NCI-H748 treated with DMSO at 0.1 percent for 48 hours (cell line): ENCODE data around the gene KRT71.

Experiments
- DNase-seq: peaks from one replicate; lab custom pipeline; 2025; lab: John Stamatoyannopoulos, UW

Gene KRT71

DNA sequence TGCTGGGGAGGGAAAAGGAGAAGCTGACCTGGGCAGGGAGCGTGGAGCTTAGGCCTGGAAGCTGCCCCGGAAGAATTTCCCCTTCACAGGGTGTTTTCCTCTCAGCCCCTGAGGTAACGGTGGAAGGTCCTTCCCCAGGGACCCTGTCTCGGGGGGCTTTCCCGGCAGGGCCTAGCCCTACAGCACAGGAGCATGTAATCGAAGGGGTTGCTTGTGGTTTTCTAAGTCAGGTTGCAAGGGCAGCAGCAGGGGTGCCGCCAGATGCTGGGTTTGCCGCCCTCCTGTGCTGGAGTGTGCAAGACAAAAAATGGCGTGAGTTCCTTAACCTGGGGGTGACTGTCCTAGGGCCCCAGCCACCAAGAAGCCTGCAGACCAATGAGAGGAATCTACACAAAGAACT is 22.3 kb upstream of the KRT71 start:
- no peak for DNase-seq

DNA sequence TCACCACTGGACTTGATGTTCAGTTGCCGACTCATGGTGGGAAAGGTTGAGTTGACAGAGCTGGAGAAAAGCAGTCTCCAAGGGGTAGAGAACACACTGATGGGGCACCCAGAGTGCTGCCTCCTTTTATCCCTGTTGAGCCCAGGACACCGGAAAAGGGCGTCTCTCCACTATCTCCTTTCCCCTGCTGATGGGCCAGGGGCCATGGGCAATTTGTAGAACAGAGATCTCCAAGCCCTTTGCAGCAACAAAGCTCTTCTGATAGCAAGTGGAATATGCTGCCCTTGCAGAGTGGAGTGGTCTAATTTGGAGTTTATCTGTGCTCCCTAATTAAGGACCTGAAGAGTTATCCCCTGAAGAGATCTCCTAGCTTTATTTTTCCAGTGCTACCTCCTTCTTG is 20.8 kb upstream of the KRT71 start, which contains the start of gene KRT74:
TSS of gene KRT74 (minus strand) at position 101 of the 400 bp plus-strand sequence. CDS start at position 35, 66 bp downstream.
- DNase-seq, result no peak

DNA sequence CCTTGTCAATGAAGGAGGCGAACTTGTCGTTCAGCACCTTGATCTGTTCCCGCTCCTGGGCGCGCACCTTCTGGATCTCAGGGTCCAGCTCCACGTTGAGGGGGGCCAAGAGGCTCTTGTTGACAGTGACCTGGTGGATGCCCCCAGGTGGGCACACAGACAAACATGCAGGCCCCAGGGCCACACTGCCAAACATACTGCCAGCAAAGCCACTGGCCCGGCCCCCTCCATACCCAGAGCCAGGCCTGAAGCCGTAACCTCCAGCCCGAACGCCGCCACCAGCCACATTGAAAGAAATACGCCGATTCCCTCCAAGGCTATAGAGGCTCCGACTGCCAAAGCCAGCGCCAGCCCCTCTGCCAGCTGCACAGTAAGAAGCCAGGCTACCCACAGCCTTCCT is 20.4 kb upstream of the KRT71 start:
- DNase-seq, result no peak

DNA sequence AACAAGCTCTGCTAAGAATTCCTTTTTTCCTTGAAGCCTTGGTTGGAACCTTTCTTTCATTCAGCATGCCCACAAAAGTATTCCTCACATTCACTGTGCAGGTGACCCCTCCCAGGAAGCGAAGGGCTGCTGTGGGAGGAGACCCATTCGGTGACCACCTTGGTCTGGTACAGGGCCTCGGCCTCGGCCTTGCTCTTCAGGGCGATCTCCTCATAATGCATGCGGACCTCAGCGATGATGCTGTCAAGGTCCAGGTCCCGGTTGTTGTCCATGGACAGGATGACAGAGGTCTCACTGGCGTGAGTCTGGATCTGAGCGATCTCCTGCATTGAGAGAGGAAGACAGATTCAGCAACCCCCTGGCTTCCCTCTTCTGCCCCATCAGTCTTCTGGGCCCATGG is 17.6 kb upstream of the KRT71 start:
- DNase-seq, result no peak

DNA sequence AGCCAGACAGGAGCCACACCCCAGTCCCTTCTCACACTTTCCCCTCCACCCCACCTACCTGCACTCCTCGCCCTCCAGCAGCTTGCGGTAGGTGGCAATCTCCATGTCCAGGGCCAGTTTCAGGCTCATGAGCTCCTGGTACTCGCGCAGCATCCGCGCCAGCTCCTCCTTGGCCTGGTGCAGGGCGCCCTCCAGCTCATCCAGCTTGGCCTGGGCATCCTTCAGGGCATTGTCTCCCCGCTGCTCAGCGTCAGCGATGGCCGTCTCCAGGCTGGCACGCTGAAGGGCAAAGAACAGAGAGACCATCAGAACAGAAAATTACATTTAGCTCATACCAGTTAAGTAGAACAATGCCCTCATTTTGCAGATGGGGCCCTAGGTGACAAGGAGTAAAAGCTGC is 15.2 kb upstream of the KRT71 start:
- DNase-seq, result no peak

DNA sequence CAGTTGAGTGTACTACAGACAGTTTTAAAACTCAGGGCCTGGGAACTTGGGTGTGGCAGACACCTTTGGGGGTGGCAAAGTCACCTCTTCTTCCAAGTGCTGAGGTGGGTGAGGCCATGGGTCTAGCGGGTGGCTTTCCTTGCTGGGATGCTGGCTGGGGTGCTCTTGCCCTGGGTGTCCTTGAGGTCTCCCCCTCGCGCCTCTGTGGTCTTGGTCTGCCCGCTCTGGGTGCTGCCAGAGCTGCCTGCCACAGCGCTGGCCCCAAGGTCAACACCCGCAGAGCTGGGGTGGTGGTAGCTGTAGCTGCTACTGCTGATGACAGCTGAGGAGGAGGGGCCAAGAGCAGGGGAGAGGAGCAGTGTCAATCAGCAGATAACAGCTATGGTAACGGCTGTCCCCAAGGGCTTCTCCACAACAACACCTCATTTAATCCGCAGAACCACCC is 13.9 kb upstream of the KRT71 start:
- no peak for DNase-seq

DNA sequence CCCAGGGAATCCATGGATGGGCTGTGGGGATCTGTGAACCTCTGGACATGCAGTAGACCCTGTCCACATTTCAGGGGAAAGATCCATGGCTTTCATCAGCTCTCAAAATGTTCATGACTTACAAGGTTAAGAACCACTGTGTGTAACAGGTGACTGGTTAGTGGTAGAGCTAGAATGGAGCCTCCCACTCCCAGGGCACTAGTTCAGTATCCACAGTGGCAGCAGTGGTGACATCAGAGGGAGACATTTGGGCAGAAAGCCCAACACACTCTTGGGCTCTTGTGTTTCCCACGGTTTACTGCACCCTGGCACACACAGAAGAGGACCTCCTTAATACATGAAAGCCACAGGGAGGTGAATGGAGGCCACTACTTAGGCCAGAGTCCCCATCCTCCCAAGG is 11.6 kb upstream of the KRT71 start:
- DNase-seq, result no peak

DNA sequence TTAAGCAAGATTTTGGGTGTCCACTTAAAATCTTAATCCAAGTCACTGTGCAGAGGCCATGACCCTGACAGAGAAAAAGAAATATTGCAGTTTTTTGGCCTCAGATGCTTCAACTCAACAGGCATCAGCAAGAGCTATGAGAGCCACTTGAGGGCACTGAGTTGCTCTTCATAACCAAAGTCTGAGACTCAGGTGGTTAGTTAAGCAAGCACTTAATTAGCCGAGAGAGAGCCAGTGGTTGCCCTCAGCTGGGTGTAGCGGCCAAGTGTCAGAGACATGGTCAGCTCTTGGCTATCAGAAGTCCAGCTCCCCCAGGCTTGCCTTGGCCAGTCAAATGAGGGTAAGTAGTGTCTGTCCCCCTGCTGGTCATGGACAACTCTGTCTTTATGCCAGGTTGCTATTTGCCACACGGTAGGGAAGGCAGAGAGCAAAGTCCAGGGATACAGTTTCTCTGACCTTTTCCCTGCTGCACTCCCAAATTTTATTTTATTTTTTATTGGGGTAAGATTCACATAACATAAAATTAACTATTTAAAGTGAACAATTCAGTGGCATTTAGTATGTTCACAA is 9.0 kb upstream of the KRT71 start:
- DNase-seq, result no peak

DNA sequence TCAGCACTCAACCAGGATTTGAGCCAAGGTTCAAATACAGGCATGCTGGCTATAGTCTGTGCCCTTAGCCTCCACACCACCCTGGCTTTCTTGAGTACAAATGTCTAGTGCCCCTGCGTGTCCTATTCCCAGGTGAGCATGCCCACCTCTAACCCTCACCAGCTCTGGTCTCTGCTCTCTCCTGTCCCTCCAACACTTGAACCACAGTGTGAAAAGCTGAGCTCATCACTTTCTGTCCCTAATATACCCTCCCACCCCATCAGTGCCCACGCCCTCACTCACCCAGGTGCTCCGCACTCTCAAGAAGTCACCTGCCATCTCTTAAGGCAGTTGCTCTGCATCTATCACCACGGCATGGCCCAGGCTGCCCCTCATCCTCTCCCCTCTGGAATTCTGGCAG is 7.0 kb upstream of the KRT71 start:
- no peak for DNase-seq

DNA sequence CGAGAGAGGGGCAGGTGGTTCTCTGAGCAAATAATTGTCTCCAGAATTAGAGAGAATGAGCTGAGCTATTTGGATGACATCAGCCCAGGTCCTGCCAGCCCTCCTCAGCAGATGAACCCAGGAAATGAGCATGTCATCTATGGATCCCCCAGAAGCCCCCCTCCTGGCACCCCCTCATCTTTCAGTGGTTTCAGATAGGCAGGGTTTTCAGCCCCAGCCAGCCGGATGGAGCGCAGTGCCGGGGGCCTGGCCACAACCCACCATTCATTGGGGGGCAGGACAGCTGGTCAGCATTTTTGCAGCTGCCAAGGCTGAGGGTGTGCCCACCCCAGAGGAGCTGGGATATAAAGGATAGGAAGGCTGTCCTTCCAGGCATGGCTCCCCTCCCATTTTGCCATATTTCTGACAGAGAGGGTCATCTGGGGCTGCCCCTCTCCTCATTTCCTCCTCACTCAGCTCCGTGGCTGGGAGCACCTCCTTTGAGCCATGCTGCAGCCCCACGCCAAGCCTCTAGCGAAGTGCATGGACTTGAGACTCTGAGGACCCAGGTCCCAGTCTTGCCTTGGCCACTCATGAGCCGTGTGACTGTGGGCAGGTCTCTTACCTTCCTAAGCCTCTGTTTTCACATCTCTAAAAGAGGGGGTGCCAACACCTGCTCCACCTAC is 6.0 kb upstream of the KRT71 start:
- DNase-seq, result no peak

DNA sequence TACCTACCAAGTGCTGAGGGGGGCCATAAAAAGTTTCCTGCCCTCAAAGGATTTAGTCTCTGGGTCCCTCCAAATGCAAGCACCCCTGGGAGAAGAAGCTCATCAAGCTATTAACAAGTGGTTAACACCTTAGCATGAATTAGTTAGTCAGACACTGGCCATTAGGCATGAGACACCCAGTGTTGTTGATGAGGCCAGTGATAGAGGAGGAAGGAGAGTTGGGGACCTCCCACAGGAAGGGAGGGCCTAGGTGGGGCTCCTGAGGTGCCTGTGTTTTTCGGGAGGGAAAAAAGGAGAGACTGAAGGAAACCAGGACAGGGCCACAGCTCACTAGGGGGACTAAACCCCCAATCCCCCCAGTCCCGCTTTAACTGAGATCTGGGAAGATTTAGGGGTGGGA is 4.5 kb upstream of the KRT71 start:
- no peak for DNase-seq

DNA sequence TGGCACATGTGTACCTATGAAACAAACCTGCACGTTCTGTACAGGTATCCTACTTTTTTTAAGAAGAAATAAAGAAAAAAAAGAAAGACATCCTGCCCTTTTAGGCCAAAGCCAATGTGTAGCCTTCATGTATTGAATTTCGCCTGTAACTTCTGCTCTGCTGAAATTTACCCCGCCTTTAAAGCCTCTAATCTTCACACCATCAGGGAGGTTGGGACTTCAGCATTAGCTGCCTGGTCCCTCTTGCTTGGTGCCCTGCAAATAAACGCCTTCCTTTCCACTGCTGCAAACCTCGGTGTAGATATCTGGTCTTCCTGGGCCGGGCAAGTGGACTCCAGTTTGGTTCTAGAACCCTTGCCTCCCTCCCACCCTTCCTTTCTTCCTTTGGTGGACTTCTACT is 2.6 kb upstream of the KRT71 start:
- DNase-seq, result no peak

DNA sequence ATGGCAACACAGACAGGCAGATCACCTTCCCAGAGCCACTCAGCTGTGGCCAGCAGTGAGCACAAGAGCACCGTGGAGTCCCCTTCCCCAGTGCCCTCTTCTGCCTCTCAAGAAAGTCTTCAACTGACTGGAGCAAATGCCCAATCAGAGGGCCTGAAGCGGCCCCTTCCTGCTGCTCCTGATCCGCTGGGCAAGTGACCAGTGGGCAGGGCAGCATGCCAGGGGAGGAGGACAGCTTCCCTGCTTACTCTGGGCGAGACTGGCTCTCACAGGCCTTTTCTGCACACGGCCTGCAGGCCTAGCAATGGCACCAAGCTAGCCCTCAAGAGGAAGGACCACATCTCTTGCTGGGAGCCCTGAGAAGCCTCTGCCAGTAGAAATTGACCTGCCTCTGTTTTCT is 890 bp downstream of the KRT71 start:
- DNase-seq, result no peak

DNA sequence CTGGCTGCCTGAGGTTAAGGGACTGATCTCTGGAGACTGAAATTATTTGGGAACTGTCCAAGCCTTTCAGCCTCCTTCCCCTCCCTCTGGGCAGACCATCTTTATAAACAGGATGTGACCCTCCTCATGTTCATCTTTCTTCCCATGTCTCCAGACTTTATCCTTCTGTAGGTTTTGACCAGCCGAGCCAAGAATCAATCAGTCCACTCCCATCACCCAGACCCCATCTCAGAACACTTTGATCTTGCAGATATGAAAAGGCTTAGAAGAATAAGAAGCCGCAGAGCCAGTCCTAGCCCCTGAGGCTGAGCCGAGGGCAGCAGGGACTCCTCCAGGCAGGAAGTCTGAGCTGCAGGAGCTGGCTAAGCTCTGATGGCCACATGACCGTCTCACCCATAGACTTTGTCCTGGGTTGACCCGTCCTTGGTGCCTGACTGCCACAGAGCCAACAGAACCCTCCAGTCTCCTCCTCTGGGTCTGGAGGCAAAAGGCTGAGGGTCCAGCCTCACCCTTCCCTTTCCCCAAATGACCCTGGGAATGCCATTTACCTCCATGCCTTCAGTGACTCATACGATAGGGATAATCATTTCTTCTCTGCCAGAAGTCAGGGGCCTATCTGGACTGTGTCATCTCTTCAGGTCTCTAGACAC is 1.6 kb downstream of the KRT71 start:
- DNase-seq, result no peak

DNA sequence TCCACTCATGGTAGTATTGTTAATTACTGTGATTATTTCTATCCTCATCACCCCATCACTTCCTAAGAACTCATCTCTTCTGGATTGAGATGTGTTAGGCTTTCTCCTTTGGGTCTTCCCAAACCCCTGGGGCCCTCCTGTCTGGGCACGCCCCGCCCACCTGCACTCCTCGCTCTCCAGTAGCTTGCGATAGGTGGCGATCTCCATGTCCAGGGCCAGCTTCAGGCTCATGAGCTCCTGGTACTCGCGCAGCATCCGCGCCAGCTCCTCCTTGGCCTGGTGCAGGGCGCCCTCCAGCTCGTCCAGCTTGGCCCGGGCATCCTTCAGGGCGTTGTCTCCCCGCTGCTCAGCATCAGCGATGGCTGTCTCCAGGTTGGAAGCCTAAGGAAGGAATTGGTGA is 6.8 kb downstream of the KRT71 start:
- no peak for DNase-seq

DNA sequence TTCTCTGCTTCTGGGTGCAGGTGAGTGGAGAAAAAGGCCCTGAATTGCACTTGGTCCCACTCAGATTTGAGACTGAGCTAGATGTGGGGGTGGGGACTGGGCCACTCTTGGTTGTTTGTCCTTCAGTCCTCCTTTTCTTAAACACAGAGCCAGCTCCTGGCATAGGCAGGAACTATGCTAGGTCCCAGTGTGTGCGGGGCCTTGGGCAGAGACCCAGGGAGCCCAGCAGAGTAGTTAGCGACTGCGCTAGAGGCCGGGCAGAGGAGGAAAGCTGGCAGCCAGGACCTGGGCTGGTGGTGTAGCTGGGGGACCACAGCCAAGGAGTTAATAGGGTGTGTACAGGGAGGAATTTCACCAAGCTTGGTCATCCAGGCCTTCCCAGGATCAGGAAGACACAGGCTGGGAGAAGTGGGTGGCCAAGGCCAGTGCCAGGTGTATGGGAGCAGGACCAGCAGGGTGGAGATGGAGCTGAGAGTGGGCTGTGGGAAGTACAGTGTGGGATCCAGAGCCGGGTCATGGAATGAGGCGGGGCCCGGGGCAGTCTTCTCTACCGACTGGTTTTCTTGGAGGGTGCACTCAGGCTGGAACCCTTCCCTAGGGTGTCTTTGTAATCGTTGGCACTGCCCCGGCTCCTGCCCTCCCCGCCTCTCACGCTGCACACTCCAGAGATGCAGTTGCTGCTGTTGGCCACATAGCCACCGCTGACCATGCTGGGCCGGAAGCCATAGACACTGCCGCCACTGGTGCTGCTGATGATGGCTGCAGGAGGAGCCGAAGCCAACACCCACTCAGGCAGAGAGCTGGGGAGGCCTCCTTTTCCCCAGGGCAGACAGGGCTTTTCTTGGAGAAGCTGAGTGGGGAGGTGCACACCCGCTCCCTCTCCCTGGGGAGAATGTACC is 8.7 kb downstream of the KRT71 start:
- DNase-seq, result no peak

DNA sequence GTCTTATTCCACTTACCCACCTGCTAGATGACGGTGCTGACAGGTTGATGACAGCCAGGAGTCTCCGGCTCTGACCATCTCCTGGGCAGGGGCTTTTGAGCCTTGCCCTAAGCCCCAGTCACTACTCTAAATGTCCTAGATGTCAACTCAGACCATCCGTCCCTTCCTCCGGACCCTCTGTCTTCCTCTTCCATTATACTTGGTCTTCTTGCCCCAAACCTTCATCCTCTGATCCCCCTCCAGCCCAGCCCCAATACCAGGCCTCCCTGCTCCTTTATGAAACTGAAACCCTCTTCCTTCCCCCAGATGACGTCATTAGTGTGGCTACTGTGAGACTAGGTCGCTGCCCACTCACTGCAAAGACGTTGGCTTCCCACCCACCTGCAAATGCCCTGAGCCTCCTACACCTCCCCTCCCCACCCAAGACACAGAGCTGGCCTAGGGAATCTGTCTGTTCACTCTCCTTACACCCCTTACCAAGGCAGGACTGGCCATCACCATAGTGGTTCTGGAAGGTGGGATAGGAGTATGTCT is 10.1 kb downstream of the KRT71 start:
- DNase-seq, result no peak

DNA sequence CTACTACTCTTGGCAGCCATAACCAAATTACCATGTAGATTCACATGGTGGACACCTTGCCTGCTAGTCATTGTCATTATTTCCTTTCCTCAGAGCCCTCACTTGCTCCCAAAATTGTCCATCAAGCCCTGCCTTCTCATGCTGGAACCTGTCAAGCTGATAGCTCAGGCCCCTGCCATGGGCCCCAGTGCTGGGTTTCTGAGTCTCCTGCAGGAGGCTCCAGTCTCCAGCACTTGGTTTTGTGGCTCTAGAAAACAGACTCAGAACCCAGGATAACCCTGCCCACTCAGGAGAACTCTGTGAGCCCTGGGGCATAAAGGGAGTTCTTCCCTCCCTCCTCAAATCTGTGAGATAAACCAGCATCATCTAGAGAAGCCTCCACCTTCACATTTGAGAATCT is 10.8 kb downstream of the KRT71 start:
- no peak for DNase-seq

DNA sequence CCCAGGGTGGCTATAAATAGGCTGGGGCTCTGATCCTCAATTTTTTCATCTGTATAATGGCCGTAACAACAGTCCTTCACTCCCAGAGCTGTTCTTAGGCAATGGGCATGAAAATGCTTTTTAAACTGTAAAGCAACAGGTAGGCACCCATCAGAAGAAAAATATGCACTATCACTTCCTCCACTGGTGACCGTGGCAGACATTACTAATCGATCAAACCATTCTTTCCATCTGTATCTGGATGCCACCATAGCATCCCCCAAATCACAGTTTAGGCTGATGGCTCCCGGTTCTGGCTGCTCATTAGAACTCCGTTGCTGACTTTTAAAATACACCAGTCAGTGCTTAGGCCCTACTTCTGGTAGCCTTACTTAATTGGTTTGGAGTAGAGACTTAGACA is 11.2 kb downstream of the KRT71 start:
- DNase-seq, result no peak

DNA sequence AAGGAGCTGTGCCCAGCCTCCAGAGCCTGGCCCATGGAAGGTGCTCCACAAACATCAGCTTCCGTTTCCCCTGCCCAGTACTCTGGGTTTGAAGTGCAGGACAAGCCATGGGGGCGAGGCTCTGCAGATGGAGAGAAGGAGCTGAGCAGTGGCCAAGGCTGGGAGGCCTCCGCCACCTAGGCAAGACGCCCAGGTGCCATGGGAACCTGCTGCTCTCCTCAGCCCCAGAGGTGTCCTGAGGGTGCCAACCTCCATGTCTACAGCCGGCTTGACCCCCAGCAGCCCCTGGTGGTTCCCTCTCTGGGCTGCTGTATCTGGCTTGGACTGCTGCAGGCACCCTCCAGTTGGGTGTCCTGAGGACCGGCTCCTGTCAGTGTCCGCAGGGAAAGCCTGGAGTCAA is 12.4 kb downstream of the KRT71 start:
- DNase-seq, result no peak

DNA sequence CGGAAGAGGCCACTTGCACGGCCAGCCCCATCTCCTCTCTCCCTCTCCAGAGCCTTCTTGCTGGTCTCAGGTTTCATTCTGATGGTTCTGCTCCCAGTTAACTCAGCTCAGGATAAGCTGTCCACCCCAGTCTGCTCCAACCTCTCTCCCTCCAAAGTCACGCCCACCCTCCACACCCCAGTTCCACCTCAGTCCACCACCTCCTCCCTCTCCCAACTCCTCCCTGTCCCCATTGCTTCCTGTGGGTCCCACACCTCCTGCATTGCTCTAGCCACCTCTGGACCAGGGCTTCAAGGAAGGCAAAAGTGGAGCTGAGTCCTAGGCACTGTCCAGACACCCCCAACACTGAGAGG is 13.1 kb downstream of the KRT71 start:
- DNase-seq, result no peak

DNA sequence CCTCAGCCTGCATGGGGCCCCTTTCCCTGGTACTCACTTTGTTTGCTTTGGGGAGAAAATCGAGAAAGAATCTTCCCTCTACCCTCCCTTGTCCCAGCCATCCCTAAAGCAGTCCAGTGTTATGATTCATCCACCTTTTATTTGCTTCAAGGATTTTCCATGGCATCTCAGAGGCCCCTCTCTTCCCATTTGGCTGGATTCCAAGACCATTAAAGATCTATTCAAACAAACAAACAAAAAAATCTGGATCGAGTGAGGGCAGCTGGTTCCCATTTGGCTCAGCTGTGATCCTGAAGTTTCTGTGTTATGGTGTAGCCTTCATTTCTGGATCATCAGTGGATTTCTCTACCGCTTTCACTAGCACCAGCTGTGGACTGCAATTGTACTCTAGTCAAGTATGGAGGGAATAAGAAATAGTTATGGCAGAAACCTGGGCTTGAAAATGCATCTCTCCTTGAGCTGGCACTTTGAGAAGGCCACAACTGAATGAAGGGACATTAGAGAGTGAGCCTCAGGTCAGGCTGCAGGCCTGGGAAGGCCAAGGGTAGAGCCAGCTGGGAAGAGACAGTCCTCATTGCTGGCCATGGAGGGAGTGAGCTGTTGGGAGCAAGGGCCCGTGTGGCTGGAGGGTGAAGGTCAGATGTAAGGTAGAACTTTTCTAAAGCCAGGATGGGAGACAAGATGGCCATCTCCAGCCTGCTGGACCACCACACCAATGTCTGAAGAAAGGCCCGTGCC is 13.7 kb downstream of the KRT71 start:
- DNase-seq, result peak; percentile 30
